Measurements from ENCODE around the gene ARF4. TPM values are rescaled to one million over a fixed set of nuclear protein-coding genes. Genes with fewer than 3 reads are reported as not detected.

The ARF4 gene
- polyA plus RNA-seq, 12 donors = 143 to 288 (median 195) TPM; not detected in 1

DNA sequence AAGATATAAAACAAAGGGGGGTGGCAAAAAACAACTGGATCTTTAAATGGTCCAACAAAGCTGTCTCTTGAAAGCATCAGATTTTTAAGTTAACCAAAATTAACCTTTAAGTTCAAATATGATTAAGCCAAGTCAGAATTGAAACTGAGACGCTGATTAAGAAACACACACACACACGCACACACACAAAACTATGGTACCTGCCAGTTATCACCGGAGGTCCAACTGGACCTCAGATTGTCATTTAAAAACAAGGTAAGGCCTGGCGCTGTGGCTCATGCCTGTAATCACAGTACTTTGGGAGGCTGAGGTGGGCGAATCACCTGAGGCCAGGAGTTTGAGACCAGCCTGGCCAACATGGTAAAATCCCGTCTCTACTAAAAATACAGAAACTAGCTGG is 10.4 kb downstream of the ARF4 start:
- no peak for DNase-seq

GRCh38 chr3:57583544-57583943 is 13.6 kb downstream of the ARF4 start:
- no peak for DNase-seq

DNA sequence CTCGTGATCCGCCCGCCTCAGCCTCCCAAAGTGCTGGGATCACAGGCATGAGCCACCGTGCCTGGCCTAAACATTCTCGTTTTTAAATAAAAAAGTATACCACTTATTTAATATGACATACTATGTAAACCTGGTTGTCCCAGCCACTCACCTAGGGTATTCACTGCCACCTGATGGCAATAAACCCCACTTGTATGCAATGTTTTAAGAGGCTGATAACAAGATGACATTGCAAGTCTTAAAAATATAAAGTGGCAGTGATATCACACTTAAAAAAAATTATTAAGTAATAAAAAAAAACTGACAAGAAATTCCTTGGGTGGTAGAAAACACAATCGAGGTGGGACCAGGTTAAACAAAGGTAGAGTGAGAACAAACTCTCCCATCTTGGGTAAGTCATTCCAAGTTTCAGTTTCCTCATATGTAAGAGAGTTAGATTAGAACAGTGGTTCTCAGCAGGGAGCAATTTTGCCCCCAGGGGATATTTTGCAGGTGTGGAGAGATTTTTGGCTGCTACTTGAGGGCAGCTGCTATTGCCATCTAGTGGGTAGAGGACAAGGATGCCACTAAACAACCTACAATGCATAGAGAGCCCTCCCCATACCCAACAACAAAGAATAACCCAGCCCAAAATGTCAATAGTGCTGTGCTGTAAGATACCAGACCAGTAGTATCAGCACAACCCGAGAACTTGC is 14.5 kb downstream of the ARF4 start:
- DNase-seq = no peak

DNA sequence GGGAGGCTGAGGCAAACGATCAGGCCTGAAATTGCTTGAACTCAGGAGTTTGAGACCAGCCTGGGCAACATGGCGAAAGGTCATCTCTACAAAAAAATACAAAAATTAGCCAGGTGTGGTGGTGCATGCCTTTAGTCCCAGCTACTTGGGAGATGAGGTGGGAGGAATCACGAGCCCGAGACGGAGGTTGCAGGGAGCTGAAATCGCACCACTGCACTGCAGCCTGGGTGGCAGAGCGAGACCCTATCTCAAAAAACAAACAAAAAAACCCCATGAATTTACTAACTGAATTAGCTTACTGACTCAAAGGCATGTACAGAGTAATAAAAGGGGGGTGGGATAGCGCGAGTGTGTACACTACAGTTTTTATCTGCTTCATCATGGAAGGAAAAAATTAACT is 19.3 kb downstream of the ARF4 start:
- DNase-seq = no peak

GRCh38 chr3:57575966-57576626 is 21.0 kb downstream of the ARF4 start:
- DNase-seq = no peak

GRCh38 chr3:57572096-57572495 is 25.0 kb downstream of the ARF4 start:
- DNase-seq = no peak

DNA sequence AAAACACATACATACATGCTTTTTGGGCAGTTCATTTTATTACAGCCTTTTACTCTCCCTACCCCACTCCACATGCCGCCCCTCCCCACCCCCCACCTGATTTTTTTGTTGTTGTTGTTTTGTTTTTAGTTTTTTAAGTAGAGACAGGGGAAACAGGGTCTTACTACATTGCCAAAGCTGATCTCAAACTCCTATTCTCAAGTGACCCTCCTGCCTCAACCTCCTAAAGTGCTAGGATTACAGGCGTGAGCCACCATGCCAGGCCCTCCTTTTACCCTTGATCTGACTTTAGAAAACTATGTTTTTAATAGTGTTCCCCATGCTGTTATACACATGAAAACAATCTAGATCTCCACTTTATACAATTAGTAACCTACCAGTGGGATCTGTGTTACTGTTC is 26.3 kb downstream of the ARF4 start:
- DNase-seq = no peak

- no peak for DNase-seq
Measured at GRCh38 chr3:57569859-57570450, 27.2 kb downstream of the ARF4 start.

DNA sequence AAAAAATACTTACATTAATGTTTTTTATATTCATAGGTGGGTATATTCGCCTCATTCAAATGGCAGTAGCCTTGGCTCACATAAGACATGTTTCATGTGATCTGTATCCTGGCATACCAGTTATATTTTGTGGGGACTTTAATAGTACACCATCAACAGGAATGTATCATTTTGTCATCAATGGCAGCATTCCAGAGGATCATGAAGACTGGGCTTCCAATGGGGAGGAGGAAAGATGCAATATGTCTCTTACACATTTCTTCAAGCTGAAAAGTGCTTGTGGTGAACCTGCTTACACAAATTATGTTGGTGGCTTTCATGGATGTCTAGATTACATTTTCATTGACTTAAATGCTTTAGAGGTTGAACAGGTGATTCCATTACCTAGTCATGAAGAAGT is 37.6 kb downstream of the ARF4 start:
- DNase-seq = no peak

DNA sequence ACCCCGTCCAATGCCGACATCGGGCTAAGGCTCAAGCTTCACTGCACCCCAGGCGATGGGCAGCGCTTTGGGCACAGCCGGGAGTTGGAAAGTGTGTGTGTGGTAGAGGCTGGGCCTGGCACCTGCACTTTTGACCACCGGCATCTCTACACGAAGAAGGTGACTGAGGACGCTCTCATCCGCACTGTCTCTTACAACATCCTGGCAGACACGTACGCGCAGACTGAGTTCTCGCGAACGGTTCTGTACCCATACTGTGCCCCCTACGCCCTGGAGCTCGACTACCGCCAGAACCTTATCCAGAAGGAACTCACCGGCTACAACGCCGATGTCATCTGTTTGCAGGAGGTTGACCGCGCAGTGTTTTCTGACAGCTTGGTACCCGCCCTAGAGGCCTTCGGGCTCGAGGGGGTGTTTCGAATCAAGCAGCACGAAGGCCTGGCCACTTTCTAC is 40.0 kb downstream of the ARF4 start:
- DNase-seq = peak; percentile 4

GRCh38 chr3:57556459-57557084 is 40.6 kb downstream of the ARF4 start:
- no peak for DNase-seq

DNA sequence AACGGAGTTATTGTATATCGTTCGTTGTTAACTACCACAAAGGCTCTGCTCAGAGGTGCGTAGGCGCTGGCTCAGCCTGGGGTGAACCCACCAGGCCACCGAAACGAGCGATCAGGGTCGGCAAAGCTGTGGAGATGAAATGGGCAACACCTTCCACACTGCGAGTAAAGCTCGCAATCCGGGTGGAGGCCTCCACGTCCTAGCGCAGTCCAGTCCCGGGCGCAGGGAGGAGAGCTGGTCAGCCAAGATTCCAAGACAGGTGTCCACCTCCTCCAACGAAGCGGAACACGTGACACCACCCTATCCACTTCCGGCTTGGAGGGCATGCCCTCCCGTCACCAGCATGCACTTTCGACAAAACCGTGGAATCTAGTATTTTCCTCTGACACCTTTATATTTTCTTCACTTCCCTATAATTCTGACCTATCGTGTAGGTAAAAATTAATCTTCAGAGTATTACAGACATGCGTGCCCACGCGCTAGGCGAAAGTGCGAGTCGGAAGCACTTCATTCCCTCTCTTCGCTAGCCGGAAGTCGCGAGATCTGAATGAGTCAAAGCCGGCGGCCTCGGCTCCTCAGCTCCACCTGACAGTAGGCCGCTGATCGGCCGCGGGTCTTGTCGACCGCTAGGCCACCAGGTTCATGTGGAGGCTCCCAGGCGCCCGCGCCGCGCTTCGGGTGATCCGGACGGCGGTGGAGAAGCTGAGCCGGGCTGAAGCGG is 41.2 kb downstream of the ARF4 start, which contains the start of gene PDE12:
PDE12 (plus strand) TSS at position 537 of the 721 bp plus-strand sequence; CDS start at position 643, 106 bp downstream.
- DNase-seq = peak; percentile 94

DNA sequence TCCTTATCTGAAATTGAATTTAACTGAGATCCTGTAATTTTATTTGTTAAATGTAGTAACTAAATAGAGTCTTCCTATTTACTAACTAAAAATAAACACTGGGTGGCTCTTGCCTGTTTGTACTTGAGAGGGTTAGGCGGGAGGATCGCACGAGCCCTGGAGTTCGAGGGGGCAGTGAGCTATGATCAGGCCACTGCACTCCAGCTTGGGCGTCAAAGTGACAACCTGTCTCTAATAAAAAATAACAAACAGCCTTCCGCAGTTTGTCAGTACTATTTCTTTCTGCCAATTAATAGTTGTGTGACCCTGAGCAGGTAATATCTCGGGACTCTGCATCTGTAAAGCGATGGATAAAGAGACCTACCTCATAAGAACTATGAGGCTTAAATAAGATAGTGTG is 41.8 kb downstream of the ARF4 start:
- DNase-seq = no peak

DNA sequence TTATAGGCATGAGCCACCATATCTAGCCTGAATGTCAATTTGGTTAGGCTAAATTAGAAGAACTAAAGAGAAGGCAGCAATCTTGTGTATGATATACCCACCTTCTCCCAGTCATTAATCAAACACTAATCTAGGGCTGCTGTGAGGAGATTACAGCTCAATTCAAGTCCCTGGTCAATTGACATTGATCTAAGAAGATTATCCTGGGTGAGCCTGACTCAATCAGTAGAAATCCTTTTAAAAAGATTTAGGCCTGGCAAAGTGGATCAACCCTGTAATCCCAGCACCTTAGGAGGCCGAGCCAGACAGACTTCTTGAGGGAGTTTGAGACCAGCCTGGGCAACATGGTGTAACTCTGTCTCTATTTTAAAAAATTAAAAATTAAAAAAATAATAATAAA is 50.5 kb downstream of the ARF4 start:
- DNase-seq = no peak

- no peak for DNase-seq
Measured at GRCh38 chr3:57545636-57546268, 51.4 kb downstream of the ARF4 start.

- peak; percentile 35 for DNase-seq
Measured at GRCh38 chr3:57544181-57545125, 52.7 kb downstream of the ARF4 start, which contains the start of gene DNAH12. Gene DNAH12 (minus strand): TSS chr3:57544344. CDS start chr3:57542870, 1,474 bp downstream.

GRCh38 chr3:57538465-57538864 is 58.7 kb downstream of the ARF4 start:
- DNase-seq = no peak

- DNase-seq = no peak
Measured at GRCh38 chr3:57530071-57530608, 67.0 kb downstream of the ARF4 start.

Measured in muscle of arm (tissue), 12 donors.